Measurements from ENCODE around the gene ITGB1BP1. TPM values are rescaled to one million over a fixed set of nuclear protein-coding genes. Genes with fewer than 3 reads are reported as not detected.

The ITGB1BP1 gene
- total RNA-seq, 2 experiments from 2014 or later = 24.4 to 25.0 TPM

GRCh38 chr2:9423922-9424272 lies 569 bp upstream of the ITGB1BP1 start:
- peaks cover 32% of the 10 kb centered on the region for H3K4me1 Mint-ChIP-seq (ENCODE audit: low read depth)

GRCh38 chr2:9422321-9423099 lies 818 bp downstream of the ITGB1BP1 start:
- POLR2A ChIA-PET = interaction anchor here (1.0 to 3.8 kb wide), 10 partner anchors 10 to 1026 kb away, joined by 3 to 50 read pairs (median 4); partner anchors contain the start of genes ADAM17, IAH1, ODC1 and TAF1B
- Mint-ChIP-seq H3K4me1 (ENCODE audit: low read depth) (peaks cover 36% of the 10 kb centered on the region), H3K27ac (no peak overlapping the region), H3K9me3 (no peaks in the 10 kb centered on the region), H3K36me3 (ENCODE audit: low read depth) (peaks cover 28% of the 10 kb centered on the region), H3K27me3 (no peaks in the 10 kb centered on the region), H3K4me3 (peak overlapping the region; percentile 94)
- no peak for TF ChIP-seq CTCF (IDR thresholded peaks at IDR 0.05)
- intact Hi-C loops (cut with DNase I, micrococcal nuclease) = loop anchor here (1.0 to 10.0 kb wide), 8 partner anchors 50 to 1392 kb away; partner anchors contain the start of genes IAH1 (in 2 of the 2), KIDINS220 (in 2 of the 2), KLF11 (in 1 of the 2) and MBOAT2 (in 1 of the 2)
- Histone ChIP-seq H3K36me3 (ENCODE audit: insufficient read depth, low read length) (peaks cover 18% of the 10 kb centered on the region), H3K27ac (ENCODE audit: low read depth in 1 of 2, low read length in 2 of 2) (peak overlapping the region; percentile 50 to 73), H3K9me3 (ENCODE audit: control insufficient read depth in 1 of 2, insufficient read depth in 1 of 2, low read length in 2 of 2) (no peaks in the 10 kb centered on the region), H3K27me3 (ENCODE audit: control insufficient read depth in 1 of 2, insufficient read depth in 2 of 2, low read length in 2 of 2) (no peaks in the 10 kb centered on the region), H3K4me1 (ENCODE audit: insufficient read depth, low read length) (peaks cover 39% of the 10 kb centered on the region), H3K4me3 (ENCODE audit: low read length) (peak overlapping the region; percentile 99)
- CTCF ChIA-PET = no interaction called here
- ATAC-seq (ENCODE audit: poor library complexity) (peak; percentile 15), DNase-seq (peak in 13 of 14 experiments; percentile 12 to 68 (median 35))

More at GRCh38 chr2:9423922-9424272, 569 bp upstream of the ITGB1BP1 start:
- Mint-ChIP-seq H3K27me3 (no peaks in the 10 kb centered on the region), H3K27ac (no peak overlapping the region), H3K36me3 (ENCODE audit: low read depth) (peaks cover 24% of the 10 kb centered on the region), H3K9me3 (no peaks in the 10 kb centered on the region), H3K4me3 (no peak overlapping the region)
- H3K36me3 ChIP-seq (ENCODE audit: insufficient read depth, low read length) = peaks cover 7% of the 10 kb centered on the region
- no peak for TF ChIP-seq CTCF (IDR thresholded peaks at IDR 0.05)
- H3K9me3 ChIP-seq (ENCODE audit: control insufficient read depth in 1 of 2, insufficient read depth in 1 of 2, low read length in 2 of 2) = no peaks in the 10 kb centered on the region
- intact Hi-C loops (cut with DNase I, micrococcal nuclease) = loop anchor here (1.0 to 10.0 kb wide), 9 partner anchors 48 to 1391 kb away; partner anchors contain the start of genes IAH1 (in 2 of the 2), KIDINS220 (in 2 of the 2), KLF11 (in 1 of the 2) and MBOAT2 (in 1 of the 2)
- H3K27me3 ChIP-seq (ENCODE audit: control insufficient read depth in 1 of 2, insufficient read depth in 2 of 2, low read length in 2 of 2) = no peaks in the 10 kb centered on the region
- H3K4me1 ChIP-seq (ENCODE audit: insufficient read depth, low read length) = peaks cover 39% of the 10 kb centered on the region
- ATAC-seq (ENCODE audit: poor library complexity) (peak; percentile 27), DNase-seq (peak in 9 of 14 experiments; percentile 5 to 62 (median 15))
- ChIA-PET CTCF (no interaction called here), POLR2A (interaction anchor here (0.7 to 3.8 kb wide), 6 partner anchors 31 to 1359 kb away, joined by 3 to 50 read pairs (median 8); partner anchors contain the start of genes ADAM17, IAH1, ODC1 and YWHAQ)
- peak overlapping the region; percentile 99 for H3K4me3 ChIP-seq (ENCODE audit: low read length)
- H3K27ac ChIP-seq (ENCODE audit: low read depth in 1 of 2, low read length in 2 of 2) = peak overlapping the region; percentile 73 to 84

- H3K4me1 Mint-ChIP-seq (ENCODE audit: low read depth) = peaks cover 48% of the 10 kb centered on the region
- CTCF ChIA-PET = no interaction called here
These were observed 2.8 kb downstream of the ITGB1BP1 start for GRCh38 chr2:9420495-9420894.

More at GRCh38 chr2:9420495-9420894, 2.8 kb downstream of the ITGB1BP1 start:
- Mint-ChIP-seq H3K27me3 (no peaks in the 10 kb centered on the region), H3K4me3 (peak overlapping the region; percentile 74), H3K36me3 (ENCODE audit: low read depth) (peaks cover 42% of the 10 kb centered on the region), H3K9me3 (no peaks in the 10 kb centered on the region), H3K27ac (no peak overlapping the region)
- intact Hi-C loops (cut with DNase I, micrococcal nuclease) = loop anchor here (5.0 to 10.0 kb wide), 6 partner anchors 52 to 1394 kb away; partner anchors contain the start of genes KIDINS220 (in 2 of the 2), IAH1 (in 1 of the 2), KLF11 (in 1 of the 2) and MBOAT2 (in 1 of the 2)
- Histone ChIP-seq H3K4me3 (ENCODE audit: low read length) (no peak overlapping the region), H3K9me3 (ENCODE audit: control insufficient read depth in 1 of 2, insufficient read depth in 1 of 2, low read length in 2 of 2) (no peaks in the 10 kb centered on the region), H3K4me1 (ENCODE audit: insufficient read depth, low read length) (peaks cover 43% of the 10 kb centered on the region), H3K27me3 (ENCODE audit: control insufficient read depth in 1 of 2, insufficient read depth in 2 of 2, low read length in 2 of 2) (no peaks in the 10 kb centered on the region), H3K27ac (ENCODE audit: low read depth in 1 of 2, low read length in 2 of 2) (no peak overlapping the region), H3K36me3 (ENCODE audit: insufficient read depth, low read length) (peaks cover 34% of the 10 kb centered on the region)
- no peak for TF ChIP-seq CTCF (IDR thresholded peaks at IDR 0.05)
- POLR2A ChIA-PET = no interaction called here
- ATAC-seq (ENCODE audit: poor library complexity) = no peak
- DNase-seq = no peak
